Measurements from ENCODE around the gene TLR8. TPM values are rescaled to one million over a fixed set of nuclear protein-coding genes. Genes with fewer than 3 reads are reported as not detected.

The TLR8 gene
- total and polyA plus RNA-seq, 2 of the 13 experiments (the other 11 are each of a cell fraction or from before 2014, with no cell fraction given) = not detected

DNA sequence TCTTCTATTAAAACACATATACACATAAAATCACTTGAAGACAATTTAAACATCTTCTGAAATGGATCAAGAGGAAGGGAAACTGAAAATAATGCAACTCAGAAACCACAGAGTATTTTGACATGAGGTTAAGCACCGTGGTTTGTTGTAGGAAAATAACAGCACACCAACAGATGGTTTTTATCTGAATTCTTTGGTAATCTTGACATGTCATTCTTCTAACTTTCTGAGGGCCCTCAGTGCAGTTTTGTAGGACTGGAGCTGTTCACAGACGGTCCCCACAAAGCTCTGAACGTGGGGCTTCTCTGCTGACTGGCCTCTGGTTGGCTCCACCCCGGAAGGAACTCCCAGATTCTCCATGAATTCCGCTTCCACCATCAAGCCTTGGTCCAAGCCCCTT lies 16.0 kb upstream of the TLR8 start:
- no peak overlapping the region for H3K4me2 ChIP-seq (ENCODE audit: low read depth, low read length)
- DNase-seq (ENCODE audit: low spot score) (no peak), ATAC-seq (no peak), FAIRE-seq (no peak)
- H3K9ac ChIP-seq (ENCODE audit: insufficient read depth, low read depth, low read length) = no peak overlapping the region
- no TSS peak for BruUV-seq (replicated peaks)
- H2AFZ ChIP-seq (ENCODE audit: low read length) = no peak overlapping the region
- no peaks in the 10 kb centered on the region for H3K36me3 ChIP-seq (replicated peaks in 1 of 2; ENCODE audit: control insufficient read depth in 1 of 2, insufficient read depth in 2 of 2, low read length in 2 of 2)
- WGBS (ENCODE audit: low lambda C conversion rate) = 12% methylated on average over 3 of the region's 5 CpGs
- H3K9me3 ChIP-seq (ENCODE audit: low read length) = no peaks in the 10 kb centered on the region
- no peak overlapping the region for H3K4me3 ChIP-seq (replicated peaks in 1 of 3; ENCODE audit: insufficient read depth in 1 of 3, low read depth in 2 of 3, low read length in 3 of 3)
- H3K27ac ChIP-seq (ENCODE audit: extremely low read length, insufficient read depth, low read length) = no peak overlapping the region
- TF ChIP-seq ZNF713 (CRISPR knock-in tag; IDR thresholded peaks at IDR 0.05) (no peak), GABPA (IDR thresholded peaks at IDR 0.05; ENCODE audit: low read depth, low read length) (0 out of 2 replicates have a peak, but pooled peaks have one; percentile 9), GABPA (CRISPR knock-in tag; IDR thresholded peaks at IDR 0.05; ENCODE audit: low read depth) (no peak), FOXO1 (CRISPR knock-in tag; IDR thresholded peaks at IDR 0.05) (no peak), TBX2 (CRISPR knock-in tag; IDR thresholded peaks at IDR 0.05; ENCODE audit: borderline replicate concordance) (no peak)
- TF ChIP-seq, protein P1, sequence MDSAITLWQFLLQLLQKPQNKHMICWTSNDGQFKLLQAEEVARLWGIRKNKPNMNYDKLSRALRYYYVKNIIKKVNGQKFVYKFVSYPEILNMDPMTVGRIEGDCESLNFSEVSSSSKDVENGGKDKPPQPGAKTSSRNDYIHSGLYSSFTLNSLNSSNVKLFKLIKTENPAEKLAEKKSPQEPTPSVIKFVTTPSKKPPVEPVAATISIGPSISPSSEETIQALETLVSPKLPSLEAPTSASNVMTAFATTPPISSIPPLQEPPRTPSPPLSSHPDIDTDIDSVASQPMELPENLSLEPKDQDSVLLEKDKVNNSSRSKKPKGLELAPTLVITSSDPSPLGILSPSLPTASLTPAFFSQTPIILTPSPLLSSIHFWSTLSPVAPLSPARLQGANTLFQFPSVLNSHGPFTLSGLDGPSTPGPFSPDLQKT (CRISPR knock-in tag; IDR thresholded peaks at IDR 0.05; ENCODE audit: borderline replicate concordance) = no peak
- TF ChIP-seq, protein P2, sequence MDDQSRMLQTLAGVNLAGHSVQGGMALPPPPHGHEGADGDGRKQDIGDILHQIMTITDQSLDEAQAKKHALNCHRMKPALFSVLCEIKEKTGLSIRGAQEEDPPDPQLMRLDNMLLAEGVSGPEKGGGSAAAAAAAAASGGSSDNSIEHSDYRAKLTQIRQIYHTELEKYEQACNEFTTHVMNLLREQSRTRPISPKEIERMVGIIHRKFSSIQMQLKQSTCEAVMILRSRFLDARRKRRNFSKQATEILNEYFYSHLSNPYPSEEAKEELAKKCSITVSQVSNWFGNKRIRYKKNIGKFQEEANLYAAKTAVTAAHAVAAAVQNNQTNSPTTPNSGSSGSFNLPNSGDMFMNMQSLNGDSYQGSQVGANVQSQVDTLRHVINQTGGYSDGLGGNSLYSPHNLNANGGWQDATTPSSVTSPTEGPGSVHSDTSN (CRISPR knock-in tag; IDR thresholded peaks at IDR 0.05; ENCODE audit: borderline replicate concordance) = no peak
- H3K79me2 ChIP-seq (ENCODE audit: insufficient read depth, low read length) = no peaks in the 10 kb centered on the region
- intact Hi-C loops (cut with micrococcal nuclease; ENCODE audit: unreplicated experiment) = no loop called here
- POLR2A ChIA-PET = no interaction called here
- in situ Hi-C loops (cut with HindIII; ENCODE audit: extremely low pct_ligation_motif_present, low pct_unique_long_range_greater_than_20kb) = loop anchor here (5.0 kb wide), 1 partner anchor 68 kb away; no protein-coding TSS in a partner anchor
- no peaks in the 10 kb centered on the region for H3K27me3 ChIP-seq (ENCODE audit: control insufficient read depth in 1 of 2, insufficient read depth in 2 of 2, low read length in 2 of 2)
- no peaks in the 10 kb centered on the region for H3K4me1 ChIP-seq (ENCODE audit: insufficient read depth, low read length)
- no peaks in the 10 kb centered on the region for H4K20me1 ChIP-seq (ENCODE audit: insufficient read depth, low read length)
- CTCF ChIA-PET (ENCODE audit: low intra/inter-chr PET ratio, low total read pairs) = no interaction called here

Data from HepG2 (cell line).